GM15510 (cell line): ENCODE measurements around the gene FIBIN.

Source experiments
- POLR2A ChIP-seq: IDR thresholded peaks from 3 replicates; pipeline ENCODE4 v1.6.1; 2011; ENCODE audit warnings: borderline replicate concordance; ENCODE audit not compliant: insufficient read length; ENCODE audit errors: extremely low read depth

The FIBIN gene

GRCh38 chr11:27040302-27041115 lies 46.6 kb downstream of the FIBIN start, which contains the start of gene BBOX1:
Gene BBOX1, plus strand, starts transcription at chr11:27040815. Its CDS starts 14,616 bp downstream, at chr11:27055431.
- no peak for TF ChIP-seq POLR2A

GRCh38 chr11:27041141-27041899 lies 47.4 kb downstream of the FIBIN start:
- TF ChIP-seq POLR2A: no peak
